Neural crest cell (in vitro differentiated cells): ENCODE data around the gene EDA. TPM values are rescaled to one million over a fixed set of nuclear protein-coding genes. Genes with fewer than 3 reads are reported as not detected.

Source experiments
- DNase-seq: peaks from one replicate; pipeline ENCODE4 v3.0.0; 2021; ENCODE audit warnings: low read depth, mixed read lengths, low spot score
- H3K27ac Mint-ChIP-seq: one replicate; pipeline ENCODE4 v1.8.0; 2021; ENCODE audit warnings: mild to moderate bottlenecking, mixed read lengths; ENCODE audit not compliant: unreplicated experiment
- H3K27me3 Mint-ChIP-seq: 2 replicates; pipeline ENCODE4 v1.8.0; 2021; ENCODE audit warnings: low read depth, mild to moderate bottlenecking, mixed read lengths
- H3K36me3 Mint-ChIP-seq: 2 replicates; pipeline ENCODE4 v1.8.0; 2021; ENCODE audit warnings: low read depth, mild to moderate bottlenecking, mixed read lengths
- H3K4me1 Mint-ChIP-seq: 2 replicates; pipeline ENCODE4 v1.8.0; 2021; ENCODE audit warnings: mixed read lengths
- H3K4me3 Mint-ChIP-seq: one replicate; pipeline ENCODE4 v1.8.0; 2021; ENCODE audit warnings: mild to moderate bottlenecking, mixed read lengths
- H3K9me3 Mint-ChIP-seq: 2 replicates; pipeline ENCODE4 v1.8.0; 2021; ENCODE audit warnings: mixed read lengths
- microRNA-seq: library from miRNA; unstranded; fragments of <30 nt; microRNA quantifications from one replicate; pipeline ENCODE4, GENCODE V29; 2020
- total RNA-seq: library from RNA; stranded (reverse); gene quantifications from 2 replicates; pipeline ENCODE4 v1.2.1, GENCODE V29; 2021
- TF ChIP-seq, protein P1 (sequence below): fragments of 200-600 bp; sonication (generic); conservative IDR thresholded peaks from 2 replicates; pipeline ENCODE4 v1.5.0; 2021; ENCODE audit warnings: antibody characterized with exemption, mild to moderate bottlenecking

Gene EDA
- total RNA-seq, 1 donor from 2014 or later = 2.5 TPM

DNA sequence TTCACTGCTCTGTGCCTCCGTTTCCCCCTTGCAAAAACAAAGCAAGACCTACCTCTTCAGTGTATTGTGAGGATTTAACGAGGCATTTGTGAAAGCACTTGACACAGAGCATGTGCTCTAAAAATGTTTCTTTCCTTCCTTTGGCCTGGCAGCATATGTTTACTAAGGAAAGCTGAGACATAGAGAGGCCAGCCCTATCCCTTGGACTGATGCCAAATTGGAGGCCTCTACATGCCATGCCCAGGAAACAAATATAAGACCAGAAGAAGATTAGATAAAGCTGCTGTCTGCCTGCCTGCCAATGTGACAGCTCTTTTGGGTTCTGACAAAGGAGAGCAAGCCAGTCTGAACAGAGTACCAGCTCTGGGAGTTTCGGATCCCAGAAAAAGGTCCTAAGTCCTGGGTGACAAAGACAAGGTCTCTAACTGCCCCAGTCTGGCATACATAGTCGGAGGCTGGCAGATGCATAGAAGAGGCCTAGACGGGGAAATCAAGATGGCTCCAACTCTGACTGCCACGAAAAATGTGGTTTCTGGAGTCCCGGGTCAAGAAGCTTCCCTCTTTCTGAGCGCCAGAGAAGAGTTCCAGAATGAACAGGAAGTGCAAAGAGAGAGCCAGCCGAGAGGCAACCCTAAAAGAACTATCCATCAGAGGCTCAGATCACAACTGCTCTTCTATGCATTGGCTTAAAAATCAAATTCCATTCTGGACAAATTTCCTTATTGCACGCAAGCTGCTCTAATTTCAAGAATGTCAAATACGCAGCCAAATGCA lies 472.1 kb downstream of the EDA start:
- Mint-ChIP-seq H3K9me3 (no peaks in the 10 kb centered on the region), H3K4me3 (no peak overlapping the region), H3K27me3 (no peaks in the 10 kb centered on the region), H3K4me1 (no peaks in the 10 kb centered on the region), H3K36me3 (no peaks in the 10 kb centered on the region), H3K27ac (no peak overlapping the region)
- no peak for DNase-seq
- TF ChIP-seq, protein P1, sequence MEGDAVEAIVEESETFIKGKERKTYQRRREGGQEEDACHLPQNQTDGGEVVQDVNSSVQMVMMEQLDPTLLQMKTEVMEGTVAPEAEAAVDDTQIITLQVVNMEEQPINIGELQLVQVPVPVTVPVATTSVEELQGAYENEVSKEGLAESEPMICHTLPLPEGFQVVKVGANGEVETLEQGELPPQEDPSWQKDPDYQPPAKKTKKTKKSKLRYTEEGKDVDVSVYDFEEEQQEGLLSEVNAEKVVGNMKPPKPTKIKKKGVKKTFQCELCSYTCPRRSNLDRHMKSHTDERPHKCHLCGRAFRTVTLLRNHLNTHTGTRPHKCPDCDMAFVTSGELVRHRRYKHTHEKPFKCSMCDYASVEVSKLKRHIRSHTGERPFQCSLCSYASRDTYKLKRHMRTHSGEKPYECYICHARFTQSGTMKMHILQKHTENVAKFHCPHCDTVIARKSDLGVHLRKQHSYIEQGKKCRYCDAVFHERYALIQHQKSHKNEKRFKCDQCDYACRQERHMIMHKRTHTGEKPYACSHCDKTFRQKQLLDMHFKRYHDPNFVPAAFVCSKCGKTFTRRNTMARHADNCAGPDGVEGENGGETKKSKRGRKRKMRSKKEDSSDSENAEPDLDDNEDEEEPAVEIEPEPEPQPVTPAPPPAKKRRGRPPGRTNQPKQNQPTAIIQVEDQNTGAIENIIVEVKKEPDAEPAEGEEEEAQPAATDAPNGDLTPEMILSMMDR = no peak

DNA sequence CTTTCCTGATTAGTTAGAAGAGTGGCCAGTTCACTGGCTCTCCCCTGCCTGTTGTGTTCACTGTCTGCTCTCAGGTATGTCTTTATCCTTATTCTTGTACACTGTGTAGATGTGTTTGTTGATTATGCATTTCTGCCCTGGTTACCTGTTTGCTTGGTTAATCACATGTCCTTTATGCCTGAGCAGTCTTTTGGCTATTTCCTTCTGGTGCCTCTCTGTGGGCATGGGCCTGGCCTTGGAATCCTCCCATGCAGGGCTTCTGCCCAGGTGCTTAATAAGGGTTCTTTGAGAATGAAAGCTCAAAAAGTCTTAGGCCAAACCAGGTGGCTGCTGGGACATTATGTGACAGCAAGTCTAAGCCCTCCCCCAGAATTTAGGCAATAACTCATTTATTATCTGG lies 472.8 kb downstream of the EDA start:
- TF ChIP-seq, protein P1 = no peak
- H3K9me3 Mint-ChIP-seq = no peaks in the 10 kb centered on the region
- H3K36me3 Mint-ChIP-seq = no peaks in the 10 kb centered on the region
- H3K27me3 Mint-ChIP-seq = no peaks in the 10 kb centered on the region
- H3K27ac Mint-ChIP-seq = no peak overlapping the region
- H3K4me3 Mint-ChIP-seq = no peak overlapping the region
- H3K4me1 Mint-ChIP-seq = no peaks in the 10 kb centered on the region
- DNase-seq = no peak

Small RNA genes lying within 50 kb of the gene (microRNA-seq; reads per million reads assigned to microRNA genes)
- 13.6 reads per million, percentile 29 among the genes with 10 or more reads in this experiment for gene MIR676

Other genes starting within 250 kb of the EDA start
- 4.9 and 5.7 TPM in 2 replicates for gene NALF2, start 111.8 kb upstream of the EDA start, total RNA-seq